ENCODE data around the gene SGTA. TPM values are rescaled to one million over a fixed set of nuclear protein-coding genes. Genes with fewer than 3 reads are reported as not detected.

Gene SGTA
- total RNA-seq, 1 donor from 2014 or later = 72.6 TPM

- Histone ChIP-seq H3K4me3 (no peak overlapping the region), H3K9me3 (replicated peaks) (no peaks in the 10 kb centered on the region), H3K4me1 (peaks cover 35% of the 10 kb centered on the region), H3K27me3 (ENCODE audit: low read depth) (no peaks in the 10 kb centered on the region), H3K27ac (replicated peaks) (no peak overlapping the region), H3K36me3 (peaks cover 13% of the 10 kb centered on the region)
- DNase-seq = no peak
- intact Hi-C loops (cut with micrococcal nuclease) = no loop called here
- TF ChIP-seq CTCF (IDR thresholded peaks at IDR 0.05; ENCODE audit: borderline replicate concordance) = no peak
Observed at GRCh38 chr19:2788237-2788636, 5.2 kb upstream of the SGTA start.

GRCh38 chr19:2787115-2787514 lies 4.0 kb upstream of the SGTA start:
- H3K27ac ChIP-seq (replicated peaks) = no peak overlapping the region
- peaks cover 13% of the 10 kb centered on the region for H3K36me3 ChIP-seq
- H3K4me3 ChIP-seq = no peak overlapping the region
- intact Hi-C loops (cut with micrococcal nuclease) = no loop called here
- no peak for DNase-seq
- no peaks in the 10 kb centered on the region for H3K9me3 ChIP-seq (replicated peaks)
- H3K27me3 ChIP-seq (ENCODE audit: low read depth) = no peaks in the 10 kb centered on the region
- H3K4me1 ChIP-seq = peaks cover 44% of the 10 kb centered on the region
- TF ChIP-seq CTCF (IDR thresholded peaks at IDR 0.05; ENCODE audit: borderline replicate concordance) = no peak

- H3K27me3 ChIP-seq (ENCODE audit: low read depth) = no peaks in the 10 kb centered on the region
- TF ChIP-seq CTCF (IDR thresholded peaks at IDR 0.05; ENCODE audit: borderline replicate concordance) = no peak
- peak within 1 kb of the TSS; percentile 81 for H3K27ac ChIP-seq (replicated peaks)
- intact Hi-C loops (cut with micrococcal nuclease) = no loop called here
- peak; percentile 99 for DNase-seq
- H3K36me3 ChIP-seq = peaks cover 2% of the 10 kb centered on the region
- H3K4me3 ChIP-seq = peak within 1 kb of the TSS; percentile 93
- peaks cover 61% of the 10 kb centered on the region for H3K4me1 ChIP-seq
- H3K9me3 ChIP-seq (replicated peaks) = no peaks in the 10 kb centered on the region
Observed at GRCh38 chr19:2785244-2785997, 2.3 kb upstream of the SGTA start, which contains the start of gene THOP1. TSS of gene THOP1 (plus strand) at chr19:2785503. CDS start at chr19:2785663, 160 bp downstream.

GRCh38 chr19:2783781-2784145 lies 690 bp upstream of the SGTA start:
- Histone ChIP-seq H3K9me3 (replicated peaks) (no peaks in the 10 kb centered on the region), H3K36me3 (no peaks in the 10 kb centered on the region), H3K4me1 (peaks cover 78% of the 10 kb centered on the region), H3K4me3 (peak overlapping the region; percentile 100), H3K27me3 (ENCODE audit: low read depth) (no peaks in the 10 kb centered on the region), H3K27ac (replicated peaks) (peak overlapping the region; percentile 98)
- intact Hi-C loops (cut with micrococcal nuclease) = no loop called here
- no peak for TF ChIP-seq CTCF (IDR thresholded peaks at IDR 0.05; ENCODE audit: borderline replicate concordance)
- DNase-seq = no peak

- DNase-seq = no peak
- Histone ChIP-seq H3K4me3 (peak overlapping the region; percentile 100), H3K36me3 (no peaks in the 10 kb centered on the region), H3K4me1 (peaks cover 91% of the 10 kb centered on the region), H3K27me3 (ENCODE audit: low read depth) (no peaks in the 10 kb centered on the region), H3K9me3 (replicated peaks) (no peaks in the 10 kb centered on the region), H3K27ac (replicated peaks) (peak overlapping the region; percentile 98)
- intact Hi-C loops (cut with micrococcal nuclease) = no loop called here
- no peak for TF ChIP-seq CTCF (IDR thresholded peaks at IDR 0.05; ENCODE audit: borderline replicate concordance)
Observed at GRCh38 chr19:2782329-2782935, 641 bp downstream of the SGTA start.

Data from left ventricle myocardium inferior (tissue), 1 donor.